ENCODE data around the gene CCND3.

The CCND3 gene

GRCh38 chr6:41920921-41921711 is 20.5 kb downstream of the CCND3 start, which contains the start of the genes BYSL and MED20:
BYSL (plus strand) TSS chr6:41921499; CDS start chr6:41921563, 64 bp downstream.
MED20 (minus strand) TSS chr6:41921139; CDS start chr6:41921018, 121 bp downstream.
- peak; percentile 98 for DNase-seq

GRCh38 chr6:41917528-41917927 is 24.1 kb downstream of the CCND3 start:
- DNase-seq, result peak; percentile 40

GRCh38 chr6:41914869-41915530 is 26.6 kb downstream of the CCND3 start:
- peak; percentile 70 for DNase-seq

- no peak for DNase-seq
Observed at GRCh38 chr6:41914343-41914742, 27.3 kb downstream of the CCND3 start.

- no peak for DNase-seq
Observed at GRCh38 chr6:41909727-41910126, 31.9 kb downstream of the CCND3 start.

- peak; percentile 74 for DNase-seq
Observed at GRCh38 chr6:41901882-41902519, 39.6 kb downstream of the CCND3 start.

DNA sequence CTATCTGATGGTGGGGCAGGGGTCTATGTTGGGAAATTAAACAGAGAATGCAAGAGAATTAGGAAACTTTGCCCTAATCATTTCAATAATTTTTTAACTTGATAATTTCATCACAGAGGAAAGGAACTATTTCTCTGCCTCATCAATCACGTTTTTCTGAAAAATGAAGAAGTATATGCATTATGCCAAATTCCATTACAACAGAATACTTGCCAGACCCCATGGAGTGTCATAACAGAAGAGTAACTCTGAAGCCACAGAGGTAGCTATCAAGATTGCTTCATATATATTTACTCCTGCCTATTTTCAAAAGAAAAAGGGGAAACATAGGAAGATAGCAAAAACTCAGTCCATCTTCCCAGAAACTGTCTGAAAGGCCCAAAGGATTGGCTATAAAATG is 40.7 kb downstream of the CCND3 start:
- DNase-seq, result no peak

GRCh38 chr6:41896281-41896680 is 45.3 kb downstream of the CCND3 start:
- DNase-seq, result peak; percentile 18

GRCh38 chr6:41895300-41896233 is 46.0 kb downstream of the CCND3 start, which contains the start of gene USP49:
USP49 (minus strand) TSS chr6:41895375; CDS start chr6:41806983, 88,392 bp downstream.
- DNase-seq, result peak; percentile 97

DNA sequence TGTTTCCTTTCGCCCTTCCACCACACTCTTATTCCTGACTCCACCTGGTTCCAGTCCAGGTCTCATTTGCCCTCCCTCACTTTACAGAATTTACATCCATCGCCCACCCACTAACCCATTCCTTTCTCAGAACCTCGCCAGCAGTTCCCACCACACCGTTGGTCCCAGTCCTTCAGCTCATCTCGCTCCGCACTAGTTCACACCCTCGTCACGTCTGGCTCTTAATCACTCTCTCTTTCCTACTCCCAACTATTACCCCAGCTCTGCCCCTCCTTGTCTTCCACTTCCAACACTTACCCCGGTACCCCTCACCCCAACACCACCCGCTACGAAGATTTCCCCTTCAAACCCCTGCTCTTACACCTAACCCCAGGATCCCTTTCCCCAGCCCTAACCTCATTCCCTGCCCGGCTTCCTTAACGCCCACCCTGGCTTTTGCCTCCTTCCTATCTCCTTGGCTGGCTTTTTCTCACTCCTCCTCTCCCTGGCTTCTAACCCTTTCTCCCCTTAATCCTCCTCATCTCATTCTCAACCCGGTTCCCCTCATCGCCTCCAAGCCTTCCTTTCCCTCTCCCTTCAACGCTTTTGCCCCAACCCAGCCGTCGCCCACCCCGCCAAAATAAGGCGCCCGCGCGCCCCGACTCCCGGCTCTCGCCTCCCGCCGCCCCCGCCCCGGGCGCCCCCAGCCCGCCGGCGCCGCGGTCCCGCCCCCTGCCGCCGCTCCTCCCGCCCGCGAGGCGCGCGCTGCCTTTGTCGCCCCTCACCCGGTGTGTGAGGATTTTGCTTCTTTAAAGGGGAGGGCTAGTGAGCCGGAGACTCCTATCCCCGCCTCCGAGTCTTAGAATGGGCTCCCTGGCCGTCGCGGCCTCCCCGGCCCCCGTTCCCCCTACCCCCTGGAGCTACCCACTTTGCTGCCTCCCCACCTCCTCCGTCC is 47.0 kb downstream of the CCND3 start:
- peak; percentile 46 for DNase-seq

GRCh38 chr6:41892921-41893564 is 48.6 kb downstream of the CCND3 start:
- peak; percentile 37 for DNase-seq

DNA sequence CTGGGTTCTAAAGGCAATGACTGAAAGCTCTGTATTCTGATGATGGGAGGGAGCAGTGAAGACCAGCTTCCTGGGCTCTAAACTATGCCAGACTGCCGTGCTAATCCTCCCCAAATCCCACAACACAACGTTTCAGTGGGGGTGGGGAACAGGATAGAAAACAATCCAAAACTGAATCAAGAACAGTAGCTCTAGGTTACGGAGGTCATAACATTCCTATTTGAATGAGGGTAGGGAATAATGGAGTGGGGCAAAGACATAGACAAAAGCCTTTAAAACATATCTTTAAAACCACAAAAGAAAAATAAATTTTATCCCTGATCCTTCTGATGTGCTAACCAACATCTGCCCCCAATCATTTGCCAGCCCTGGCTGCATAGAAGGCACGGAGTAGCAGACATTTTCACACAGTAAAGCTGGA is 54.3 kb downstream of the CCND3 start:
- no peak for DNase-seq

DNA sequence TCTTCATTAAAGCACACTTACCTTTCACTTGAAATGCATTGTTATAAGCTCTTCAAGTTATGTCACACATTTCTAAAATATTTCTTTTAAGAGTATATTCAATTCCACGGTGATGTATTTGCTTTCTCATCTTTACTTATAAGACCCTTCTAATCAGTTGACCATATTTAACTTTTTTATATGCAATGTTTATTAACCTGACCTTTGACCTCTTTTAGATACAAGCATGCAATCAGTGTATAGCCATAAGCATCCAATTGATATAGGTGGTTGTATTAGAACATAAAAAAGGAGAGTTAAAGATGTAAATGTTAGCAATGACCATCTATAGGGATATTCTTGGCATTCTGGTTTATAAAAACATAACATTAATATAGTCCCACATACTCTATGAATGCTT is 55.7 kb downstream of the CCND3 start:
- no peak for DNase-seq

DNA sequence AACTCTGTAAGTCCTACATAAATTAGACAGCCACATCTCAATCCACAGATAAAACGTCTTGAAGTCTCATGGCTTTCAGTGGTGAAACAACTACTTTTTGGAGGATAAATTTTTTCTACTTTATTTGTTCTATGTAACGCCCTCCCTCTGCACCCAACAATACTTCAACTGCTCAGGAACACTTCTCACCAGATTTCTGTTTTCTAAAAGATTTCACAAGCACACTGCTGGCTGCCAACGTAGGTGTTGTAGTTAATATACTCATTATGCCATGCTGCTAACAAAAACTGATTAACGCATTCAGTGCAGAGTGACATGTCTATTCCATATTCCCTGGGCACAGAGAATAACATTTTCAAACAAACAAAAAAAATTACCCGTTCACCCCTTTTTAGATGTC is 56.7 kb downstream of the CCND3 start:
- DNase-seq, result no peak
